Measurements from ENCODE around the gene CCDC91. TPM values are rescaled to one million over a fixed set of nuclear protein-coding genes. Genes with fewer than 3 reads are reported as not detected.

Gene CCDC91
- total and polyA plus RNA-seq, 2 of the 4 experiments (the other 2 are of a cell fraction), result 8.6 to 14.7 TPM

DNA sequence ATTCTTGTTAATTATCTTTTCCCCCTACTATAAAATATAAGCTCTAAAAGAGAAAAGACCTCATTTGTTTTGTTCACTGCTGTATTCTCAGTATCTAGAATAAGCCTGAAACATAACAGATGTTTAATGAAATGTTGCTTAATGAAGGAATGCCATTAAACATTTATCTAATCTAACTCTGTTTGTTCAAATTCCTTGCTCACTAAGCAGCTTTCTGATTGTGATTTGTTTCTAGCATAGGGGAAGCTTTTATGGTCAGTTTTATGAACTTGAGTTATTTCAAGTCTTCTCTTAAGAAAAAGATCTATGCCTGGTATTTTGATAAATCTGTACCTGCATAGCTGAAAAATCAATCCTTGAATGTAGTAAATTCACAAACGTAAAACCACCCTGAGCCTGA lies 308.6 kb downstream of the CCDC91 start:
- POLR2A ChIA-PET (ENCODE audit: unreplicated experiment), result no interaction called here
- no peak overlapping the region for H2AK5ac ChIP-seq (ENCODE audit: low read depth, low read length)
- ATAC-seq (ENCODE audit: low read depth) (peak; percentile 24), DNase-seq (no peak)
- no peaks in the 10 kb centered on the region for H3K9me3 ChIP-seq (ENCODE audit: control insufficient read depth, insufficient read depth, low read length)
- H3K18ac ChIP-seq (ENCODE audit: low read depth, low read length), result no peak overlapping the region; the same call in 1 of the 2 replicates
- H4K20me1 ChIP-seq (ENCODE audit: insufficient read depth, low read length), result no peaks in the 10 kb centered on the region
- no peaks in the 10 kb centered on the region for H3K9me1 ChIP-seq (ENCODE audit: insufficient read depth, low read length)
- H2BK20ac ChIP-seq (ENCODE audit: low read depth, low read length), result no peak overlapping the region
- no peak overlapping the region for H4K5ac ChIP-seq (ENCODE audit: low read depth, low read length)
- H3K27ac ChIP-seq (ENCODE audit: insufficient read depth, low read length), result no peak overlapping the region
- CTCF ChIA-PET, result no interaction called here
- no peaks in the 10 kb centered on the region for H3K36me3 ChIP-seq (ENCODE audit: control insufficient read depth, insufficient read depth, low read length)
- H3K14ac ChIP-seq (replicated peaks; ENCODE audit: low read depth, low read length), result no peak overlapping the region
- no peak overlapping the region for H2BK15ac ChIP-seq (ENCODE audit: low read depth, low read length)
- WGBS, 2 experiments (ENCODE audit: extremely low coverage in 2 of 2, insufficient read length in 1 of 2), result no CpG with 5 or more reads among the region's 1 CpG
- no peak overlapping the region for H3K23ac ChIP-seq (ENCODE audit: low read depth, low read length)
- H3K4me1 ChIP-seq (ENCODE audit: control insufficient read depth, insufficient read depth, low read length), result peaks cover 3% of the 10 kb centered on the region; the same call in 1 of the 2 replicates
- no peak overlapping the region for H4K91ac ChIP-seq (ENCODE audit: insufficient read depth, low read depth, low read length)
- H3K79me1 ChIP-seq (ENCODE audit: low read depth in 1 of 2, low read length in 2 of 2), result no peaks in the 10 kb centered on the region
- no peak overlapping the region for H2AFZ ChIP-seq (replicated peaks; ENCODE audit: low read length, poor library complexity)
- H3K56ac ChIP-seq (ENCODE audit: extremely low read depth, insufficient read depth, low read length), result no peak overlapping the region
- no peak overlapping the region for H3K4ac ChIP-seq (ENCODE audit: low read depth, low read length)
- BruUV-seq (replicated peaks), result no TSS peak
- TF ChIP-seq SMC3 (IDR thresholded peaks at IDR 0.05; ENCODE audit: low read depth, low read length) (no peak), MXI1 (IDR thresholded peaks at IDR 0.05; ENCODE audit: borderline replicate concordance, low read depth, low read length) (no peak), RCOR1 (IDR thresholded peaks at IDR 0.05; ENCODE audit: insufficient replicate concordance, low read length) (no peak), CHD1 (IDR thresholded peaks at IDR 0.05; ENCODE audit: low read depth, low read length) (no peak), RAD21 (IDR thresholded peaks at IDR 0.05; ENCODE audit: low read length) (no peak), MAFK (IDR thresholded peaks at IDR 0.05; ENCODE audit: low read depth, low read length) (no peak), MAZ (IDR thresholded peaks at IDR 0.05; ENCODE audit: borderline replicate concordance, low read depth, low read length) (no peak)
- TF ChIP-seq, protein P1, sequence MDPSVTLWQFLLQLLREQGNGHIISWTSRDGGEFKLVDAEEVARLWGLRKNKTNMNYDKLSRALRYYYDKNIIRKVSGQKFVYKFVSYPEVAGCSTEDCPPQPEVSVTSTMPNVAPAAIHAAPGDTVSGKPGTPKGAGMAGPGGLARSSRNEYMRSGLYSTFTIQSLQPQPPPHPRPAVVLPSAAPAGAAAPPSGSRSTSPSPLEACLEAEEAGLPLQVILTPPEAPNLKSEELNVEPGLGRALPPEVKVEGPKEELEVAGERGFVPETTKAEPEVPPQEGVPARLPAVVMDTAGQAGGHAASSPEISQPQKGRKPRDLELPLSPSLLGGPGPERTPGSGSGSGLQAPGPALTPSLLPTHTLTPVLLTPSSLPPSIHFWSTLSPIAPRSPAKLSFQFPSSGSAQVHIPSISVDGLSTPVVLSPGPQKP (IDR thresholded peaks at IDR 0.05; ENCODE audit: borderline replicate concordance, low read depth, low read length), result no peak
- TF ChIP-seq, protein P2, sequence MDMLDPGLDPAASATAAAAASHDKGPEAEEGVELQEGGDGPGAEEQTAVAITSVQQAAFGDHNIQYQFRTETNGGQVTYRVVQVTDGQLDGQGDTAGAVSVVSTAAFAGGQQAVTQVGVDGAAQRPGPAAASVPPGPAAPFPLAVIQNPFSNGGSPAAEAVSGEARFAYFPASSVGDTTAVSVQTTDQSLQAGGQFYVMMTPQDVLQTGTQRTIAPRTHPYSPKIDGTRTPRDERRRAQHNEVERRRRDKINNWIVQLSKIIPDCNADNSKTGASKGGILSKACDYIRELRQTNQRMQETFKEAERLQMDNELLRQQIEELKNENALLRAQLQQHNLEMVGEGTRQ (IDR thresholded peaks at IDR 0.05; ENCODE audit: low read depth, low read length), result no peak
- H3K27me3 ChIP-seq (ENCODE audit: control insufficient read depth, insufficient read depth, low read length), result no peaks in the 10 kb centered on the region
- no peak overlapping the region for H3K4me2 ChIP-seq (ENCODE audit: low read depth, low read length)
- H3K4me3 ChIP-seq (ENCODE audit: insufficient read depth, low read depth, low read length), result no peak overlapping the region
- H2BK5ac ChIP-seq (ENCODE audit: low read depth, low read length, poor library complexity, severe bottlenecking), result peak overlapping the region; percentile 39
- no peak overlapping the region for H4K8ac ChIP-seq (ENCODE audit: low read depth in 2 of 2, low read length in 2 of 2)
- no peak overlapping the region for H3K9ac ChIP-seq (ENCODE audit: low read depth, low read length)
- intact Hi-C loops (cut with micrococcal nuclease) (no loop called here), dilution Hi-C loops (cut with HindIII; ENCODE audit: low sequenced_read_pairs, unreplicated experiment) (no loop called here), in situ Hi-C loops (cut with MboI; ENCODE audit: low sequenced_read_pairs) (no loop called here)
- no peak overlapping the region for H2AK9ac ChIP-seq (replicated peaks; ENCODE audit: low read depth, low read length, poor library complexity)
- H2BK120ac ChIP-seq (ENCODE audit: low read depth, low read length), result no peak overlapping the region

Data from IMR-90 (cell line).